Measurements from ENCODE around the gene PRND. TPM values are rescaled to one million over a fixed set of nuclear protein-coding genes. Genes with fewer than 3 reads are reported as not detected.

The PRND gene
- total and polyA plus RNA-seq, 2 donors (not counting 3 experiments of a cell fraction or from before 2014, with no cell fraction given) = 0.18 TPM; not detected in 1

- intact Hi-C loops (cut with micrococcal nuclease) (no loop called here), dilution Hi-C loops (cut with MboI; ENCODE audit: extremely low pct_ligation_motif_present, low sequenced_read_pairs) (no loop called here)
- FAIRE-seq (no peak), DNase-seq (ENCODE audit: low read depth, low spot score) (no peak)
- no peak overlapping the region for H3K27ac ChIP-seq (ENCODE audit: insufficient read depth, low read depth, low read length)
- no peak overlapping the region for H3K9ac ChIP-seq (replicated peaks; ENCODE audit: extremely low read depth, insufficient read depth, low read length)
- H4K20me1 ChIP-seq (replicated peaks; ENCODE audit: control insufficient read depth, extremely low read depth, insufficient read depth, low read length) = peaks cover 3% of the 10 kb centered on the region
- H2AFZ ChIP-seq (ENCODE audit: low read depth, low read length) = no peak overlapping the region
- no peaks in the 10 kb centered on the region for H3K9me3 ChIP-seq (replicated peaks; ENCODE audit: control insufficient read depth, insufficient read depth, low read length)
- peaks cover 22% of the 10 kb centered on the region for H3K4me1 ChIP-seq (ENCODE audit: control insufficient read depth, extremely low read depth, insufficient read depth, low read length)
- H3K27me3 ChIP-seq (ENCODE audit: control insufficient read depth in 2 of 2, insufficient read depth in 2 of 2, low read length in 2 of 2) = peaks cover 4 to 5% of the 10 kb centered on the region in 2 experiments
- CTCF ChIA-PET = interaction anchor here (0.7 to 1.4 kb wide), 5 partner anchors 11 to 73 kb away, joined by 3 to 5 read pairs (median 3); no protein-coding TSS in a partner anchor
- no peak for TF ChIP-seq GATA2 (IDR thresholded peaks at IDR 0.05; ENCODE audit: insufficient read depth, insufficient read length, low read depth, low read length)
- TF ChIP-seq JUN (IDR thresholded peaks at IDR 0.05; ENCODE audit: borderline replicate concordance, insufficient read depth, insufficient read length, low read depth) = no peak
- no peak for TF ChIP-seq CTCF (IDR thresholded peaks at IDR 0.05; ENCODE audit: extremely low read depth in 1 of 2, insufficient read depth in 1 of 2, low read depth in 1 of 2, low read length in 2 of 2)
- H3K79me2 ChIP-seq (ENCODE audit: control insufficient read depth, insufficient read depth, low read length) = peaks cover 33% of the 10 kb centered on the region
- peaks cover 0 to 3% of the 10 kb centered on the region in 2 experiments for H3K36me3 ChIP-seq (ENCODE audit: control insufficient read depth in 2 of 2, extremely low read depth in 1 of 2, insufficient read depth in 2 of 2, low read length in 2 of 2)
- no peak overlapping the region for H3K4me2 ChIP-seq (ENCODE audit: insufficient read depth, low read length)
- H3K9me1 ChIP-seq (replicated peaks; ENCODE audit: control insufficient read depth, extremely low read depth, insufficient read depth, low read length) = no peaks in the 10 kb centered on the region
- no TSS peak for BruUV-seq (replicated peaks)
- H3K4me3 ChIP-seq (replicated peaks in 1 of 3; ENCODE audit: insufficient read depth in 1 of 3, low read depth in 1 of 3, low read length in 3 of 3) = no peak overlapping the region
- POLR2A ChIA-PET = interaction anchor here (1.0 kb wide), 1 partner anchor 71 kb away, joined by 6 read pairs; no protein-coding TSS in a partner anchor
Observed at GRCh38 chr20:4684837-4685413, 36.8 kb upstream of the PRND start.

GRCh38 chr20:4685923-4686221, 35.8 kb upstream of the PRND start:
- ChIA-PET CTCF (no interaction called here), POLR2A (no interaction called here)
- Histone ChIP-seq H3K9ac (replicated peaks; ENCODE audit: extremely low read depth, insufficient read depth, low read length) (peak overlapping the region; percentile 95), H3K9me1 (replicated peaks; ENCODE audit: control insufficient read depth, extremely low read depth, insufficient read depth, low read length) (no peaks in the 10 kb centered on the region), H3K27me3 (ENCODE audit: control insufficient read depth in 2 of 2, insufficient read depth in 2 of 2, low read length in 2 of 2) (peaks cover 4 to 5% of the 10 kb centered on the region in 2 experiments), H3K9me3 (replicated peaks; ENCODE audit: control insufficient read depth, insufficient read depth, low read length) (no peaks in the 10 kb centered on the region), H3K4me3 (replicated peaks in 1 of 3; ENCODE audit: insufficient read depth in 1 of 3, low read depth in 1 of 3, low read length in 3 of 3) (peak overlapping the region in 2 of 3 experiments; percentile 69 to 75), H3K27ac (ENCODE audit: insufficient read depth, low read depth, low read length) (peak overlapping the region; percentile 92), H4K20me1 (replicated peaks; ENCODE audit: control insufficient read depth, extremely low read depth, insufficient read depth, low read length) (peaks cover 3% of the 10 kb centered on the region), H2AFZ (ENCODE audit: low read depth, low read length) (peak overlapping the region; percentile 2), H3K79me2 (ENCODE audit: control insufficient read depth, insufficient read depth, low read length) (peaks cover 43% of the 10 kb centered on the region), H3K4me2 (ENCODE audit: insufficient read depth, low read length) (peak overlapping the region; percentile 65), H3K4me1 (ENCODE audit: control insufficient read depth, extremely low read depth, insufficient read depth, low read length) (peaks cover 22% of the 10 kb centered on the region), H3K36me3 (ENCODE audit: control insufficient read depth in 2 of 2, extremely low read depth in 1 of 2, insufficient read depth in 2 of 2, low read length in 2 of 2) (peaks cover 0 to 3% of the 10 kb centered on the region in 2 experiments)
- no peak for TF ChIP-seq CTCF (IDR thresholded peaks at IDR 0.05; ENCODE audit: extremely low read depth in 1 of 2, insufficient read depth in 1 of 2, low read depth in 1 of 2, low read length in 2 of 2)
- TF ChIP-seq POLR2AphosphoS5 (IDR thresholded peaks at IDR 0.05; ENCODE audit: insufficient read depth, low read depth, low read length) = no peak
- TF ChIP-seq MYC (IDR thresholded peaks at IDR 0.05; ENCODE audit: low read depth, low read length) = no peak
- no peak for TF ChIP-seq FOS (IDR thresholded peaks at IDR 0.05; ENCODE audit: borderline replicate concordance, insufficient read depth, low read length)
- DNase-seq (ENCODE audit: low read depth, low spot score) (no peak), FAIRE-seq (no peak)
- TSS peak; percentile 91 for BruUV-seq (replicated peaks)
- intact Hi-C loops (cut with micrococcal nuclease) (no loop called here), dilution Hi-C loops (cut with MboI; ENCODE audit: extremely low pct_ligation_motif_present, low sequenced_read_pairs) (no loop called here)

Data from endothelial cell of umbilical vein (primary cell).